Measurements from ENCODE around the gene H6PD. TPM values are rescaled to one million over a fixed set of nuclear protein-coding genes. Genes with fewer than 3 reads are reported as not detected.

The H6PD gene
- total and polyA plus RNA-seq, 7 donors, result 5.8 to 56.8 (median 23.4) TPM

DNA sequence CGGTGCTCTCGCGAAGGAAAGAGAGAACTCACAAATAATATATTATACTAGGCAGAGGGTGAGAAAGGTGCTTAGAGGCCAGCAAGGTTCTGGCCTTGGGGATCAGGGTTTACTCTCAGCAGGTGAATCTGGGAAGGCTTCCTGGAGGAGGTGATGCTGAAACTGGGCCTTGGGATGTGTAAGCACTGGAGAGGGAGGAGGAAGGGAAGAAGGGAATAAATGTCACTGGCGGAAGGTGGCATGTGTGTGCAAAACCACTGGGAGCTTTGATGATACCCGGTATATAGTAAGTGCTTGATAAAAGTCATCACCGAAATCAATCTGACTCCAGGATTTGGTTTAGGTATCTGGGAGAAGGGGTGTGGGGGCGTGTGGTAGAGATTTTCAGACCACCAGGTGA lies 82.5 kb downstream of the H6PD start:
- no peak overlapping the region for H3K27ac ChIP-seq
- TF ChIP-seq, protein P1, sequence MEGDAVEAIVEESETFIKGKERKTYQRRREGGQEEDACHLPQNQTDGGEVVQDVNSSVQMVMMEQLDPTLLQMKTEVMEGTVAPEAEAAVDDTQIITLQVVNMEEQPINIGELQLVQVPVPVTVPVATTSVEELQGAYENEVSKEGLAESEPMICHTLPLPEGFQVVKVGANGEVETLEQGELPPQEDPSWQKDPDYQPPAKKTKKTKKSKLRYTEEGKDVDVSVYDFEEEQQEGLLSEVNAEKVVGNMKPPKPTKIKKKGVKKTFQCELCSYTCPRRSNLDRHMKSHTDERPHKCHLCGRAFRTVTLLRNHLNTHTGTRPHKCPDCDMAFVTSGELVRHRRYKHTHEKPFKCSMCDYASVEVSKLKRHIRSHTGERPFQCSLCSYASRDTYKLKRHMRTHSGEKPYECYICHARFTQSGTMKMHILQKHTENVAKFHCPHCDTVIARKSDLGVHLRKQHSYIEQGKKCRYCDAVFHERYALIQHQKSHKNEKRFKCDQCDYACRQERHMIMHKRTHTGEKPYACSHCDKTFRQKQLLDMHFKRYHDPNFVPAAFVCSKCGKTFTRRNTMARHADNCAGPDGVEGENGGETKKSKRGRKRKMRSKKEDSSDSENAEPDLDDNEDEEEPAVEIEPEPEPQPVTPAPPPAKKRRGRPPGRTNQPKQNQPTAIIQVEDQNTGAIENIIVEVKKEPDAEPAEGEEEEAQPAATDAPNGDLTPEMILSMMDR (IDR thresholded peaks at IDR 0.05), result no peak
- H3K4me3 ChIP-seq, result no peak overlapping the region
- H3K9me3 ChIP-seq, result no peaks in the 10 kb centered on the region
- no peaks in the 10 kb centered on the region for H3K36me3 ChIP-seq (ENCODE audit: insufficient read depth in 1 of 2, low read depth in 1 of 2)
- ATAC-seq, result no peak
- H3K4me1 ChIP-seq, result peaks cover 18% of the 10 kb centered on the region
- intact Hi-C loops (cut with DNase I), result loop anchor here in 1 of 2 donors (5.0 kb wide), 1 partner anchor 40 kb away; no protein-coding TSS in a partner anchor
- H3K27me3 ChIP-seq (ENCODE audit: insufficient read depth in 3 of 3, low read length in 2 of 3), result no peaks in the 10 kb centered on the region
- WGBS, 3 donors, result 87 to 96% (median 93%) methylated on average over 7 of the region's 7 CpGs
- no peak for DNase-seq

DNA sequence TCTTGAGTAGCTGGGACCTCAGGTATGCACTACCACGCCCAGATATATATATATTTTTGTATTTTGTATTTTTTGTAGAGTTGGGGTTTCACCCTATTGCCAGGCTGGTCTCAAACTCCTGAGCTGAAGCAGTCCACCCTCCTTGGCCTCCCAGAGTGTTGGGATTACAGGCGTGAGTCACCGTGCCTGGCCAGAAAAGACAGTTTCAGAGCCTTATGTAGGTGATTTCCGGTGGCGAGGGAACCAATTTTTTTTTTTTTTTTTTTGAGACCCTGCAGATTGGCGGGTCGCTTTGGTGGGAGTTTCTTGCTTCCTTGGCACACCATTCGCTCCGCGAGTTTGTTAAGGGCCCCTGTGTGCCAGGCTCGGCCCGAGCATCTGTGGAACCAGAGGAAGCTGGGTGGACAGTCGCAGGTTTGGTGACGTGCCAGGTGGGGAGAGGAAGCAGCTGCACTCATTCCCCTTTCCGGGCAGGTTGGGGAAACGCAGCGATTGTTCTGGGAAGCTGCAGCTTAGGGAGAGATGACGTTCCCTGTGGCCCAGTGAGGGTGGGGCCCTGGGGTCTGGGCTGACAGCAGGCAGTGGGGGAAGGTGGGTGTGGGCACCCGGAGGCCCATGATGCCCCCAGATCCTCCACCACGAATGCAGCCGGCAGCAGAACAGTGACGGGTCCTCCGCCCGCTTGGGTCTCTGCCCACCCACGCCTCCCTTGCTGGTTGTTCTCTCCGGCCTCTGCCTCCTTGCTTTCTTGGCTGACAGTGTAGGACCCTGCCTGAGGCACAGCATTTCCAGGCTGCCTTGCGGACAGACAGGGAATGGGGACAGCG lies 83.2 kb downstream of the H6PD start:
- Histone ChIP-seq H3K4me1 (peaks cover 20% of the 10 kb centered on the region), H3K4me3 (no peak overlapping the region)
- ATAC-seq, result peak in 3 of 4 donors; percentile 25 to 50 (median 34)

DNA sequence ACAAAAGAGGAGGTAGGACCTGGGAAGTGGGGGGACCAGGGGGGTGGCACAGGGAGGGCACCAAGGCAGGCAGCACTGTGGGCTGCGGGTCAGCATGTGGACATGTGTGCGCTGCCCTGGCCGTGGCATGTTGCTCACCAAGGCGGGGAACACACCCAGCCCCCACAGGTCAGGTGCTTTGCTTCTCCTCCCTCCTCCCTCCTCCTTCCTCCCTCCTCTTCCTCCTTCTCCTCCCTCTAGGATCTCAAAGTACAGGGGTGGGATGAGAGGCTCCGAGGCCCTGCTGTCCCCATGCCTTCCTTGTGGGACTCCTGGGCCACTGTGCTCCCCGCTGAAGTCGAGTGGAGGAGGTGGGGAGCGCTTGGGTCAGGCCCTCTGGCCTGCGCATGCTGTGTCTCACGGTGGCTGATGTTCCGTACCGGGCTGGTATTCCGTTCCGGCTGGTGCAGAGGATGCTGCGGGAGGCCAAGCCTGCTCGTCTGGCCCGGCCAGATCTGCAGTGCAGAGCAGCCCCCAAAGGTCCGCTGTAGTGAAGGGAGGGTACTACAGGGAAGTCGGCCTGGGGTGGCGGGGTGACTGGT lies 84.7 kb downstream of the H6PD start:
- intact Hi-C loops (cut with DNase I), result loop anchor here in 1 of 2 donors (5.0 kb wide), 1 partner anchor 38 kb away; no protein-coding TSS in a partner anchor
- Histone ChIP-seq H3K27ac (no peak overlapping the region), H3K9me3 (no peaks in the 10 kb centered on the region), H3K36me3 (ENCODE audit: insufficient read depth in 1 of 2, low read depth in 1 of 2) (no peaks in the 10 kb centered on the region), H3K27me3 (ENCODE audit: insufficient read depth in 3 of 3, low read length in 2 of 3) (no peaks in the 10 kb centered on the region), H3K4me3 (no peak overlapping the region), H3K4me1 (peaks cover 21% of the 10 kb centered on the region)
- TF ChIP-seq, protein P1 (IDR thresholded peaks at IDR 0.05), result no peak
- DNase-seq (no peak), ATAC-seq (no peak)
- 83 to 91% (median 86%) methylated on average over 16 to 20 of the region's 20 CpGs for WGBS, 3 donors

More for the DNA sequence above, 83.2 kb downstream of the H6PD start:
- intact Hi-C loops (cut with DNase I), result loop anchor here in 1 of 2 donors (5.0 kb wide), 1 partner anchor 39 kb away; no protein-coding TSS in a partner anchor
- 40 to 53% (median 51%) methylated on average over 28 of the region's 28 CpGs for WGBS, 3 donors
- Histone ChIP-seq H3K9me3 (no peaks in the 10 kb centered on the region), H3K27me3 (ENCODE audit: insufficient read depth in 3 of 3, low read length in 2 of 3) (no peaks in the 10 kb centered on the region), H3K27ac (no peak overlapping the region), H3K36me3 (ENCODE audit: insufficient read depth in 1 of 2, low read depth in 1 of 2) (no peaks in the 10 kb centered on the region)
- TF ChIP-seq, protein P1 (IDR thresholded peaks at IDR 0.05), result no peak
- DNase-seq, result peak; percentile 70 to 80

DNA sequence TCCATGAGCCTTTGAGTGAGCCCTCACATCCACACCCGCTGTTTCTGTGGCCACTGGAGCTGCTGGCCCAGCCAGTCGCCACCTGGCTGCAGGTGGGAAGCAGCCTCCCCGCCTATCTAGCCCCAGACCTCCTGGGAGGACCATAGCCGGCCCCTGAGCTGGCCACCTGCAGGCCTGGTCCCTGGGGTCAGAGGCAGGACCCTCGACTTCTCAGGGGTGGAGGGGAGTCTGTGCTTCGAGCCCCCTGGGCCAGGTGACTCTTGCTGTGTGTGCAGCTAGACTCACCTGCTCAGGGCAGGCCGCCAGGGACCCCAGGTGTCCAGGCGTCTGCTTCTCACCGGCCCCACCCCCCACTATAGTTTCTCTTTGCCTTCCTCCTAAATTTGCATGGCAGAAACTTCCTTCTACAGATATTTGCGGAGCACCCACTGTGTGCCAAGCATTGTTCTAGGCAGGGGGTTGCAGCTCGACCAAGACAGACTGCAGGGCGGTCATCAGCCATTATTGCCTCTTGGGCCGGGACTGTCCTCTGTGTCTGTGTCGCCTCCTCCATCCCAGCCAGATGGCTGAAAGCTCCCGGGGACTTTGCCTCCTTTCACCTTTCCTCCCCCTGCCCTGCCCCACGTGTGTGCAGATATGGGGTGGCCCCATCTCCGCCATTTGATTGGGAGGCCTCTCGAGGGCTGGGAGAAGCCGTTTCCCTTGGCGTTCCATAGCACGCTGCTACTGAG lies 85.4 kb downstream of the H6PD start:
- intact Hi-C loops (cut with DNase I), result loop anchor here in 1 of 2 donors (5.0 kb wide), 1 partner anchor 37 kb away; no protein-coding TSS in a partner anchor
- peaks cover 27% of the 10 kb centered on the region for H3K4me1 ChIP-seq

More for the DNA sequence above, 85.4 kb downstream of the H6PD start:
- H3K27ac ChIP-seq, result no peak overlapping the region
- WGBS, 3 donors, result 79 to 81% (median 79%) methylated on average over 20 to 21 of the region's 21 CpGs
- H3K9me3 ChIP-seq, result no peaks in the 10 kb centered on the region
- ATAC-seq, result no peak
- no peak overlapping the region for H3K4me3 ChIP-seq
- no peaks in the 10 kb centered on the region for H3K36me3 ChIP-seq (ENCODE audit: insufficient read depth in 1 of 2, low read depth in 1 of 2)
- no peaks in the 10 kb centered on the region for H3K27me3 ChIP-seq (ENCODE audit: insufficient read depth in 3 of 3, low read length in 2 of 3)
- TF ChIP-seq, protein P1 (IDR thresholded peaks at IDR 0.05), result no peak
- no peak for DNase-seq

Other genes with a start within 250 kb of the H6PD start
- gene SLC2A7, start 208.4 kb upstream of the H6PD start, total RNA-seq, result not detected
- gene SLC2A7, start 208.4 kb upstream of the H6PD start, polyA plus RNA-seq, result not detected
- gene SLC2A5, start 165.1 kb upstream of the H6PD start, total RNA-seq, result 10 to 100 TPM; 12.8 to 97.9 (median 55.5) TPM
- 10 to 100 TPM; 13.2 to 36.8 (median 31.7) TPM for gene SLC2A5, start 165.1 kb upstream of the H6PD start, polyA plus RNA-seq
- gene GPR157, start 105.7 kb upstream of the H6PD start, total RNA-seq, result 10 to 100 TPM; 13.1 to 49.5 (median 33.4) TPM
- gene GPR157, start 105.7 kb upstream of the H6PD start, polyA plus RNA-seq, result 10 to 100 TPM; 11.6 to 21.6 (median 15.7) TPM
- gene SPSB1, start 58.1 kb downstream of the H6PD start, total RNA-seq, result 10 to 100 TPM; 12.0 to 60.7 (median 42.1) TPM
- gene SPSB1, start 58.1 kb downstream of the H6PD start, polyA plus RNA-seq, result 10 to 100 TPM; 22.9 to 46.2 (median 28.6) TPM